GM19099 (cell line): ENCODE results near the gene CCDC170.

Experiments used
- POLR2A ChIP-seq: IDR thresholded peaks from 3 replicates; pipeline ENCODE4 v1.6.1; 2011; ENCODE audit warnings: low read depth; ENCODE audit not compliant: insufficient read length; ENCODE audit errors: extremely low read depth

CCDC170 gene

DNA sequence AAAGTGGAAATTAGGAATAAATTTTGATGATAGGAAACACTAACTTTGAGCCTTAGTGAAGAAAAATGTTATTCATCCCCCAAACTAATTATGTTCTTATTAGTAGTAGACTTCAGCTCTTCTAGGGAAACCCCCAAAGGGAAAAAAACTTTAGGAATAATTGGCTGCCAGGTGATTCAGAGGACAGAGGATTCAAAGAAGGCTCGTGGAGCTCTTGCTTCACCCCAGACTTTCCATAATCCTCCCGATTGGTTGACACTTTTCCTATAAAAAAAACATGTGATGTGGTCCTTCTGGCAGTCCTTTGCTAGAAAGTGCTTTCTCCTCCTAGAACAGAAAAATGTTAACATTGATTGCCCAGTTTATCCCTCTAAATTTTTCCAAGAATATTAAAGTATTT, 5.6 kb upstream of the CCDC170 start:
- TF ChIP-seq POLR2A, result no peak

DNA sequence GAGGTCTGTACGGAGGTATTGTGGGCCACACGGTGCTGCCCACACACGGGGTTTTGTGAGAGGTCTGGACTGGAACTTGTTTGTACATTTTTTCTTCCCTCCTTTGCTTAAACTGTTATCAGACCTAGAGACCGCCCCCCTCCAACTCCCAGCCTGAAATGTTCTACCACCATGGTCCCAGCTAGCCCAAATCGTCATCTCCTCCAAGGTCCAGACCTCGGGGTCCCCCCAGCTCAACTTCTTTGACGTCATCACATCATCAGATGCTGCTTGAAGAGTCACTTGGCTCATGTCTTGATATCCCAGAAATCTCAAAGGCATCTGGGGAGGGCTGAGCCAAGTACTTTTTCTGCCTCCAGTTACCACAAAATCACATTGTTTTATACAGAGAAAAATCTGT, 2.8 kb upstream of the CCDC170 start:
- no peak for TF ChIP-seq POLR2A

- no peak for TF ChIP-seq POLR2A
Observed at GRCh38 chr6:151493161-151493803, 535 bp upstream of the CCDC170 start.

DNA sequence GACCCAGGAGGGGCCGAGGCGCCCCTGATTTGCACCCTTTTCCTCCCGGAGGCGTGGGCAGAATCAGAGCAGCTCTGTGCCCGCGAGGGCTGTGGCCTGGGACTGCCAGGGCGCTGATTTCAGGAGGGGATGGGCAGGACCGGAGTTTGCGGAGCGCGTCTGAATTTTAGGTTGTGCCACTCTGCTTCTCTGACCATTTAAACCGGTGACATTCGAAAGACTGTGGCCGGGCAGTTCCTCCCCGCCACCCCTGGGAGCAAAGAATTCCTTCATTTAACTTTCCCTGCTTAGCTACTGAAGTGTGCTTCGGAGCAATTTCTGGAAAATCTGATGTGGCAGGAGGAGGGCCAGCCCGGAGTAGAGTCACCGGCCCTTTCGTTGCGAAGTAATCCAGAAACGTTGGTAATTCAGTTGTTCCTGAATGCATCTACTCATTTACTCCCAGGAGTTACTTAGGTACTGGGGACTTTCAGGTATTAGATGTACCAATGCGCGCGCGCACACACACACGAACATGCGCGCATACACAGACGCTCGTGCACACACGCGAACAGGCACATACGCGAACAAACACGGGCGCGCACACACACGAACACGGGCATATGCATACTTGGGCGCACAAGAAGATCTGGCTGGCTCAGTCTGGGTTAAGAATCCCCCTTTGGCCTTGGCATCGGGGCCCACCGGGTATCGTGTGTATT, 568 bp downstream of the CCDC170 start:
- TF ChIP-seq POLR2A, result no peak

- TF ChIP-seq POLR2A, result no peak
Observed at GRCh38 chr6:151494936-151495320, 1.1 kb downstream of the CCDC170 start.

DNA sequence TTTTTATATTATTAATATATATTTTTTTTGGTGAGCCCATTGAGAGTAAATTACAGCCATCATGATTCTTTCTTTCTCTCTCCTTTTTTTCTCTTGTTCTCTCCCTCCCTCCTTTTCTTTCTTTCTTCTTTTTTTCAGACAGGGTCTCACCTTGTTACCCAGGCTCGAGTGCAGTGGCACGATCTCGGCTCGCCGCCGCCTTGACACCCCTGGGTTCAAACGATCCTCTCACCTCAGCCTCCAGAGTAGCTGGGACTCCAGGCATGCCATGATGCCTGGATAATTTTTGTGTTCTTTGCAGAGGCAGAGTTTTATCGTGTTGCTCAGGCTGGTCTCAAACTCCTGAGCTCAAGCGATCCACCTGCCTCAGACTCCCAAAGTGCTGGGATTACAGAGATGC, 1.6 kb downstream of the CCDC170 start:
- TF ChIP-seq POLR2A, result no peak

- TF ChIP-seq POLR2A, result no peak
Observed at GRCh38 chr6:151497905-151498304, 4.1 kb downstream of the CCDC170 start.

DNA sequence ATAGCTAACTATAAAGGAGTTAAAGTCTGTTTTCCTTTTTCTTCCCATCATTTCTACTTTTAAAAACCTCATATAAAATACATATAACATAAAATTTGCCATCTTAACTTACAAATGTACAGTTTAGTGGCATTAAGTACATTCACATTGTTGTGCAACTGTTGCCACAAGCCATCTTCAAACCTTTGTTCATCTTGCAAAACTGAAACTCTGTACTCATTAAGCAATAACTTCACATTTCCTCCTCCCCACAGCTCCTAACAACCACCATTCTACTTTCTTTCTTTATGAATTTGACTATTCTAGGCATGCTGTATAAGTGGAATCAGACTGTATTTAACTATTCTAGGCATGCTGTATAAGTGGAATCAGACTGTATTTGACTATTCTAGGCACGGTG, 4.5 kb downstream of the CCDC170 start:
- TF ChIP-seq POLR2A, result no peak

- TF ChIP-seq POLR2A, result no peak
Observed at GRCh38 chr6:151499551-151499950, 5.7 kb downstream of the CCDC170 start.

DNA sequence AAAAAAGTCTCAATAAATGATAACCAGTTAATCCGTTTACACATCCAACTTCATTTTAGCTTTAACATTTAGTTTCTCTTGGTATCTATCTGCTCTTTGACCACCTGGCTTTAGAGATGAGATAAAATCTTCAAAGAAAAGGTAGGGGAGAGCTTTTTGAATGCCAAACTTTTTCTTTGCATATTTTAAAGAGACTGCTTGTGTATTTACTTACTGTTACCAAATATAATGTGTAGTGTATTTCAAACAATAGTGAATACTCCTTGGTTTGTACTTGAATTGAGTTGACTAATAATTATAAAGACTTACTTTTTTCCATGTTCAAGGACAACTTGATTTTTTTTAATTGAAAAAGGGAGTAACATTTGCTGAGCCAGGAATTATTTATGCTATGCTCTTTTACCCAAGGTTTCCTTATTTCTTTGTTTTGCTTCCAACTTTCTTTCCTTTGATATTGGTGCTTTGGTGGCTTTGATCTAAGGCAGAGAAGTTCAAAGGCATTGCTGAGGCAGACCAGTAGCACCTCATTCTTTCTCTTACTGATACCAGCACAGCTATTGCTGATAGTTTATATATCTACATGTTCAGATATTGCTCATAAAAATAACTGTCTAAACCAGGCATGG, 7.8 kb downstream of the CCDC170 start:
- TF ChIP-seq POLR2A, result no peak

DNA sequence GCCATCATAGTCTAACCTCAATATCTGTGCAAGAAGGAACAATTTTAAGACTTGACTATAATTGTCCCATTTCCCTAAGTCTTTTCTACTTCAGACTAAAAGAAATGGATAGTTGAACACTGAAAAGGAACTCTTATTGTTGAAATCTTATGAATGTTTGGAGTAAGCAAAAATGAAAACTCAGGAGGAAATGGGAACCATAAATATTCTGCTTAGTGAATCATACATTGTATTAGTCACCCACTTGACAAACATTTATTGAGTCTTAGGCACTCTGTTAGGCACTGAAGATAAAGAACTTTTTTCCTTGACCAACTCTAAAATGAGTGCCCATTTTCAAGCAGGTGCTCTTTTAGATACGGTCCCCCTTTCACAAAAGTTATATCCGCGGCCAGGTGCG, 8.7 kb downstream of the CCDC170 start:
- TF ChIP-seq POLR2A, result no peak

DNA sequence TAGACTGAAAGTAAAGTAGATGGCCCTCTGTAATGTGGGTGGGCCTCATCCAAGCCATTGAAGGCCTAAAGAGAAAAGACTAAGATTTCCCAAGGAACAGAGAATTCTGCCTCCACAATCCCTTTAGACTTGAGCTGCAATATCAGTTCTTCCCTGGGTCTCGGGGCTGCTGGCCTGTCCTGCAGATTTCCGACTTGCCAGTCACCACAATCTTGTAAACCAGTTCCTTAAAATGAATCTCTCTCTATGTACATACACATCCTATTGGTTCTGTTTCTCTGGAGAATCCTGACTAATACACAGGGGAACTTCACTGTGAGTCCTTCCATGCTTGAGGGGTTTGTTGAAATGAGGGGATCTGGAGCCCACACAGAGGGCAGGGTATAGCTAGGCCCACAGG, 12.9 kb downstream of the CCDC170 start:
- no peak for TF ChIP-seq POLR2A

DNA sequence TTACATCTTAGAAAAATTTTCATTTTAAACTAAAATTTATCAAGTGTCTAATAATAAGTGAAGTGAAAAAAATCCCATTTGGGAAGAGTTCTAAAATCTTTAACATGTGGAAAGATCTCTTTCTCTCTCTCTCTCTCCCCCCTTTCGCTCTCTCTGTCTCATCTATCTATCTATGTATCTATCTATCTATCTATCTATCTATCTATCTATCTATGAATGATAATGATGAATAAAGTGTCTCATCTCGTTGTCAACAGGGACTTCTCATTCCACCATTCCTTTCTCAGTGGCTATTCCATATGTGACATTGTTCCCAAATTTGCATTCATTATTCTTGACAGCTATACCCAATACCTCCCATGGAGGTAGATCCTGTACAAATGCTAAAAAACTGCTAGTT, 15.2 kb downstream of the CCDC170 start:
- no peak for TF ChIP-seq POLR2A

DNA sequence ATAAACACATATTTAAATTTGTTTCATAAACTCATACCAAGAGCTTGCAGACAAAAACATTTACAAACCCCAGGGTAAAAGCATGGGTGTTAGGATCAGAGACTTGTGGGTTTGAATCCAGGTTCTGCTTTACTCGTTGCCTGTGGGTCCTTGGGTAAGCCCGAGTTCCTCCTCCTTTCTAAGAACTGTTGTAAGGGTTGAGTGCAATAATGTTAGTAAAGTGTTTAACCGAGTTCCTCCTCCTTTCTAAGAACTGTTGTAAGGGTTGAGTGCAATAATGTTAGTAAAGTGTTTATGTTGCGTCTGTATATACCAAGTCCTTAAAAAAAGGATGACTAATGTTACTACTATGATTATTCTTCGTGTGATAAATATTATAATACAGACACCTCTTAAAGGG, 18.7 kb downstream of the CCDC170 start:
- TF ChIP-seq POLR2A, result no peak

GRCh38 chr6:151514000-151514730, 20.3 kb downstream of the CCDC170 start:
- TF ChIP-seq POLR2A, result no peak

DNA sequence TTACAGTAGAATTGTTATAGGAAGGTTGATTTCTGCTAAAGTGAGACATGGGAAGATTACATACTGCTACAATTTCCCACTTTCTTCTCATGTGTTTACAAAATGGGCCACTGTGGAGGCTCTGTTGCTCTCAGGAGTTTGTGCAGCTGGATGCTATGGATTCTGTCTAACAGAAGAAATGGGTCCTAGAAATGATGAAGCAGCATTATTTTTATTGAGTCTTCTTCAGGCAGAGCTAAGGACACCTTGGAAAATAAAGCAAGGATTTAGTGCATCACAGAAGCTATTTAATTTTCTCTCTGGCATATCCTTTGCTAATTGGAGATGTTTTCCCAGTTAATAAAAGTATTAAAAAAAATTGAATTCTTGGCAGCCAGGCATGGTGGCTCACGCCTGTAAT, 29.2 kb downstream of the CCDC170 start:
- TF ChIP-seq POLR2A, result no peak
